HEK293T (cell line): ENCODE results near the gene PAPSS2.

Experiments used
- ARNT ChIP-seq: fragments of 450-650 bp; IDR thresholded peaks from 2 replicates; pipeline ENCODE4 v1.6.1; 2017; ENCODE audit warnings: mild to moderate bottlenecking
- BHLHE40 ChIP-seq: fragments of 450-650 bp; IDR thresholded peaks from 2 replicates; pipeline ENCODE4 v1.6.1; 2016; ENCODE audit warnings: mild to moderate bottlenecking, moderate library complexity, borderline replicate concordance
- CTBP1 ChIP-seq: fragments of 450-650 bp; IDR thresholded peaks from 2 replicates; pipeline ENCODE4 v1.6.1; 2016; ENCODE audit warnings: borderline replicate concordance
- FOXK2 ChIP-seq: fragments of 450-650 bp; IDR thresholded peaks from 2 replicates; pipeline ENCODE4 v1.6.1; 2016; ENCODE audit warnings: mild to moderate bottlenecking
- HDGF ChIP-seq: fragments of 450-650 bp; IDR thresholded peaks from 2 replicates; pipeline ENCODE4 v1.6.1; 2017; ENCODE audit warnings: antibody characterized with exemption, borderline replicate concordance
- L3MBTL2 ChIP-seq: fragments of 450-650 bp; conservative IDR thresholded peaks from 2 replicates; pipeline ENCODE4 v1.6.1; 2016; ENCODE audit warnings: mild to moderate bottlenecking
- NFRKB ChIP-seq: fragments of 450-650 bp; IDR thresholded peaks from 2 replicates; pipeline ENCODE4 v1.6.1; 2016; ENCODE audit warnings: mild to moderate bottlenecking, moderate library complexity
- SP1 ChIP-seq: fragments of 450-650 bp; IDR thresholded peaks from 2 replicates; pipeline ENCODE4 v1.6.1; 2017
- SUZ12 ChIP-seq: fragments of 450-650 bp; IDR thresholded peaks from 2 replicates; pipeline ENCODE4 v1.6.1; 2016; ENCODE audit warnings: mild to moderate bottlenecking
- TARDBP ChIP-seq: fragments of 450-650 bp; IDR thresholded peaks from 2 replicates; pipeline ENCODE4 v1.6.1; 2016

DNA sequence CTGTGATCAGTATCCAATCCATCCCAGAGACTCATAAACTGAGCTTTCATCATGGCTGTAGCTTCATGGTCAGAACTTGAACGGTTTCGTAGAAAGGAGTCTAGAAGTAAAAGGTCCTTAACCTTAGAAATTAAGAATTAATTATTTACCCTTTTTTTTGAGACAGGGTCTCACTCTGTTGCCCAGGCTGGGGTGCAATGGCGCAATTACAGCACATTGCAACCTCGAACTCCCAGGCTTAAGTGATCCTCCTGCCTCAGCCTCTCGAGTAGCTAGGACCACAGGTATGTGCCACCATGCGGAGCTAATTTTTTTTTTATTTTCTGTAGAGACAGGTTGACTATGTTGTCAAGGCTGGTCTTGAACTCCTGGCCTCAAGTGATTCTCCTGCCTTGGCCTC, 116.7 kb downstream of the PAPSS2 start:
- TF ChIP-seq NFRKB = no peak
- TF ChIP-seq HDGF = no peak
- no peak for TF ChIP-seq ARNT
- TF ChIP-seq L3MBTL2 = no peak
- TF ChIP-seq CTBP1 = no peak
- no peak for TF ChIP-seq BHLHE40
- TF ChIP-seq SUZ12 = no peak
- no peak for TF ChIP-seq SP1
- TF ChIP-seq FOXK2 = no peak
- TF ChIP-seq TARDBP = no peak
